Kidney (tissue), 14 donors: Measurements from ENCODE around the gene PIK3R6. TPM values are rescaled to one million over a fixed set of nuclear protein-coding genes. Genes with fewer than 3 reads are reported as not detected.

Experiments
- DNase-seq, 5 donors: peaks; one replicate each; pipeline ENCODE4 v3.0.0-alpha.2; 2013 to 2020
- FAIRE-seq: peaks from 2 replicates; lab custom pipeline; 2012; peaks lifted over from hg19 to GRCh38; lab: Jason Lieb, UNC
- H3K27ac ChIP-seq, 2 donors: one replicate each; pipeline ENCODE4 v1.7.0; 2013; ENCODE audit warnings: low read depth in 2 of 2, low read length in 2 of 2, inconsistent platforms in 1 of 2
- H3K27me3 ChIP-seq: one replicate; pipeline ENCODE4 v1.7.1; 2013; ENCODE audit warnings: low read length, inconsistent platforms; ENCODE audit not compliant: control insufficient read depth, insufficient read depth
- H3K36me3 ChIP-seq, 3 donors: one replicate each; pipeline versions ENCODE4 v1.7.0 to v1.7.1; 2013; ENCODE audit warnings: low read length in 3 of 3, control low read depth in 1 of 3, inconsistent platforms in 1 of 3; ENCODE audit not compliant: insufficient read depth in 3 of 3, control insufficient read depth in 2 of 3
- H3K4me1 ChIP-seq, 3 donors: one replicate each; pipeline versions ENCODE4 v1.7.0 to v1.7.1; 2013; ENCODE audit warnings: low read length in 3 of 3, inconsistent platforms in 1 of 3, low read depth in 1 of 3; ENCODE audit not compliant: control insufficient read depth in 2 of 3, insufficient read depth in 2 of 3
- H3K4me3 ChIP-seq, 3 donors: one replicate each; pipeline versions ENCODE4 v1.7.0 to v1.8.1; 2013; ENCODE audit warnings: low read length in 3 of 3, control low read depth in 1 of 3, inconsistent platforms in 1 of 3
- H3K9ac ChIP-seq, 3 donors: one replicate each; pipeline versions ENCODE4 v1.7.0 to v1.7.1; 2013; ENCODE audit warnings: low read length in 3 of 3, control low read depth in 1 of 3, inconsistent platforms in 1 of 3
- H3K9me3 ChIP-seq, 3 donors: one replicate each; pipeline versions ENCODE4 v1.7.0 to v1.7.1; 2013; ENCODE audit warnings: low read length in 3 of 3, control low read depth in 1 of 3, inconsistent platforms in 1 of 3; ENCODE audit not compliant: control insufficient read depth in 2 of 3, insufficient read depth in 1 of 3
- CTCF ChIP-seq: IDR thresholded peaks from 3 replicates; pipeline ENCODE4 v1.5.1; 2012; ENCODE audit warnings: mild to moderate bottlenecking, moderate library complexity, borderline replicate concordance; ENCODE audit not compliant: insufficient read depth; ENCODE audit errors: extremely low read depth
- intact Hi-C: fragments of 100-400 bp; cut with DNase I; formaldehyde crosslinking; loops from one replicate; pipeline ENCODE4 v1.11.1; 2022
- polyA plus RNA-seq: library from polyadenylated mRNA; stranded (reverse); fragments of 350-450 nt; fragmentation: Illumina TruSeq; extraction: RNeasy Lipid Tissue Mini Kit (QIAGEN cat#74804); gene quantifications from one replicate; pipeline ENCODE4 v1.2.3, GENCODE V29; 2014; ENCODE audit warnings: low read depth, low replicate concordance; ENCODE audit not compliant: insufficient read depth
- total RNA-seq: library from RNA; stranded (reverse); fragmentation: NEBNext Ultra II Directional; extraction: Animal tissue kit (Norgen Biotek cat#: 25700); gene quantifications from one replicate; pipeline ENCODE4 v1.2.1, GENCODE V29; 2021
- donor health status: control.
- donor health status: control.
- donor health status: control.
- donor health status: control.
- donor health status: control.
- donor health status: DM: yes; HTN: yes; CAD: no.
- donor health status: Normal renal cell carcinoma (clear cell type).

Gene PIK3R6
- total and polyA plus RNA-seq, 2 donors from 2014 or later = 0.17 to 2.3 TPM

GRCh38 chr17:8822401-8823035, 45.0 kb downstream of the PIK3R6 start:
- FAIRE-seq = no peak
- H3K9me3 ChIP-seq = peaks cover 0 to 5% (median 0%) of the 10 kb centered on the region in 3 donors
- no peaks in the 10 kb centered on the region for H3K4me1 ChIP-seq
- DNase-seq = no peak
- intact Hi-C loops = no loop called here
- no peaks in the 10 kb centered on the region for H3K27me3 ChIP-seq
- H3K27ac ChIP-seq = no peak overlapping the region
- no peak overlapping the region for H3K9ac ChIP-seq
- H3K4me3 ChIP-seq = no peak overlapping the region
- H3K36me3 ChIP-seq = no peaks in the 10 kb centered on the region
- TF ChIP-seq CTCF = no peak

GRCh38 chr17:8821446-8822105, 45.9 kb downstream of the PIK3R6 start:
- no peak for TF ChIP-seq CTCF
- no peak for DNase-seq

GRCh38 chr17:8820311-8821010, 47.0 kb downstream of the PIK3R6 start:
- H3K9ac ChIP-seq = no peak overlapping the region
- peaks cover 0 to 5% (median 0%) of the 10 kb centered on the region in 3 donors for H3K9me3 ChIP-seq
- intact Hi-C loops = no loop called here
- H3K4me3 ChIP-seq = no peak overlapping the region
- no peaks in the 10 kb centered on the region for H3K4me1 ChIP-seq
- no peaks in the 10 kb centered on the region for H3K27me3 ChIP-seq
- FAIRE-seq = no peak
- no peak for TF ChIP-seq CTCF
- no peaks in the 10 kb centered on the region for H3K36me3 ChIP-seq
- H3K27ac ChIP-seq = no peak overlapping the region
- no peak for DNase-seq

More at GRCh38 chr17:8821446-8822105, 45.9 kb downstream of the PIK3R6 start:
- no peaks in the 10 kb centered on the region for H3K4me1 ChIP-seq
- no peak for FAIRE-seq
- H3K27ac ChIP-seq = no peak overlapping the region
- H3K9me3 ChIP-seq = peaks cover 0 to 5% (median 0%) of the 10 kb centered on the region in 3 donors
- no peak overlapping the region for H3K9ac ChIP-seq
- H3K27me3 ChIP-seq = no peaks in the 10 kb centered on the region
- intact Hi-C loops = no loop called here
- no peaks in the 10 kb centered on the region for H3K36me3 ChIP-seq
- no peak overlapping the region for H3K4me3 ChIP-seq
